Measurements from ENCODE around the gene LRRC8D. TPM values are rescaled to one million over a fixed set of nuclear protein-coding genes. Genes with fewer than 3 reads are reported as not detected.

The LRRC8D gene
- total and polyA plus RNA-seq, 9 donors = 5.0 to 14.1 (median 8.8) TPM

DNA sequence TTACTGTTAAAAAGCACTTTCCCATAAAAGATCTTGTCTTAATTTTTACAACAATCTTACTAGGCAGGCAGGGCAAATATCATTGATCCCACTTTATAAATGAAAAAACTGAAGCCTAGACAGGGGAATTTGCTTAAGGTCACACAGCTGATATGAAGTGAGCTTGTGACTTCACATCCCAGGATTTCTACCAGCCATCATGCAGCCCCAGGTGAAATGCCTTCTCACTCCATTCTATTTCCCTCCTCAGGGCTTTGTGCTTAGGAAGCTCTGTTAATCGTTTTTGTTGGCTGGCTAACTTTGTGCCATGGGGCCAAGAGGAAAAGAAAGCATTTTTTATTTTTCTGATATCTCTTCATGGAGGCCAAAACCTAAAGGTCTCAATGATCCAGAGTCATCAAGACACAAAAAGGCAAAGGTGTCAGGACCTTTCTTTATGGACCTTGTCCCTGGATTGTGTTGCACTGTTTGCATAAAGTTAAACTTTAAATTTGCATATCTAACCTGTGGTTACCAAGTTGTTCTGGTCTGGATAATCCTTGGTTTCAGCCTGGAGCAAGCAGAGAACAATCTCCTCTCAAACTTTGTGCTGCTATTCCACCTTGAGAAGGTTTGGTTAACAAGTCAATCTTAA, 129.3 kb downstream of the LRRC8D start:
- WGBS, 3 donors = 6 to 21% (median 7%) methylated on average over 1 of the region's 1 CpG
- no peaks in the 10 kb centered on the region for H3K9me3 ChIP-seq
- intact Hi-C loops (cut with DNase I) = no loop called here
- TF ChIP-seq, protein P1, sequence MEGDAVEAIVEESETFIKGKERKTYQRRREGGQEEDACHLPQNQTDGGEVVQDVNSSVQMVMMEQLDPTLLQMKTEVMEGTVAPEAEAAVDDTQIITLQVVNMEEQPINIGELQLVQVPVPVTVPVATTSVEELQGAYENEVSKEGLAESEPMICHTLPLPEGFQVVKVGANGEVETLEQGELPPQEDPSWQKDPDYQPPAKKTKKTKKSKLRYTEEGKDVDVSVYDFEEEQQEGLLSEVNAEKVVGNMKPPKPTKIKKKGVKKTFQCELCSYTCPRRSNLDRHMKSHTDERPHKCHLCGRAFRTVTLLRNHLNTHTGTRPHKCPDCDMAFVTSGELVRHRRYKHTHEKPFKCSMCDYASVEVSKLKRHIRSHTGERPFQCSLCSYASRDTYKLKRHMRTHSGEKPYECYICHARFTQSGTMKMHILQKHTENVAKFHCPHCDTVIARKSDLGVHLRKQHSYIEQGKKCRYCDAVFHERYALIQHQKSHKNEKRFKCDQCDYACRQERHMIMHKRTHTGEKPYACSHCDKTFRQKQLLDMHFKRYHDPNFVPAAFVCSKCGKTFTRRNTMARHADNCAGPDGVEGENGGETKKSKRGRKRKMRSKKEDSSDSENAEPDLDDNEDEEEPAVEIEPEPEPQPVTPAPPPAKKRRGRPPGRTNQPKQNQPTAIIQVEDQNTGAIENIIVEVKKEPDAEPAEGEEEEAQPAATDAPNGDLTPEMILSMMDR (IDR thresholded peaks at IDR 0.05) = no peak
- TF ChIP-seq POLR2A (IDR thresholded peaks at IDR 0.05) = no peak
- no peak for DNase-seq
- no peaks in the 10 kb centered on the region for H3K36me3 ChIP-seq
- no peak overlapping the region for H3K4me3 ChIP-seq
- H3K27me3 ChIP-seq = no peaks in the 10 kb centered on the region
- no peak overlapping the region for H3K27ac ChIP-seq
- no peaks in the 10 kb centered on the region for H3K4me1 ChIP-seq (ENCODE audit: insufficient read depth)

DNA sequence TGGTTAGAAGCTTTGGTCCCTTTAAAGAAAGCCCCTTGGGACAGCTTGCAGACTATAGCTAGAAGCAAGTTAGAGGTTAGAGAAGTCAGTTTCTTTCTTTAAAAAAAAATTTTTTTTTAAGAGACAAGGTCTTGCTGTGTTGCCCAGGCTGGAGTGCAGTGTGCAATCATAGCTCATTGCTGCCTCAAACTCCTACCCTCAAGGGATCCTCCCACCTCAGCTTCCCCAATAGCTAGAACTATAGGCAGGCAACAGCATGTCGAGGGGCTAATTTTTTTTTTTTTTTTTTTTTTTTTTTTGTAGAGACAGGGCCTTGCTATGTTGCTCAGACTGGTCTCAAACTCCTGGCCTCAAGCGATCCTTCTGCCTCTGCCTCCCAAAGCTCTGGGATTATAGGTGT, 129.9 kb downstream of the LRRC8D start:
- no peaks in the 10 kb centered on the region for H3K27me3 ChIP-seq
- WGBS, 3 donors = 80 to 89% (median 89%) methylated on average over 2 of the region's 2 CpGs
- intact Hi-C loops (cut with DNase I) = no loop called here
- H3K36me3 ChIP-seq = no peaks in the 10 kb centered on the region
- TF ChIP-seq POLR2A (IDR thresholded peaks at IDR 0.05) (no peak), EP300 (IDR thresholded peaks at IDR 0.05) (no peak)
- TF ChIP-seq, protein P1 (IDR thresholded peaks at IDR 0.05) = no peak
- no peak overlapping the region for H3K4me3 ChIP-seq
- no peak for DNase-seq
- H3K27ac ChIP-seq = no peak overlapping the region
- no peaks in the 10 kb centered on the region for H3K9me3 ChIP-seq
- no peaks in the 10 kb centered on the region for H3K4me1 ChIP-seq (ENCODE audit: insufficient read depth)

DNA sequence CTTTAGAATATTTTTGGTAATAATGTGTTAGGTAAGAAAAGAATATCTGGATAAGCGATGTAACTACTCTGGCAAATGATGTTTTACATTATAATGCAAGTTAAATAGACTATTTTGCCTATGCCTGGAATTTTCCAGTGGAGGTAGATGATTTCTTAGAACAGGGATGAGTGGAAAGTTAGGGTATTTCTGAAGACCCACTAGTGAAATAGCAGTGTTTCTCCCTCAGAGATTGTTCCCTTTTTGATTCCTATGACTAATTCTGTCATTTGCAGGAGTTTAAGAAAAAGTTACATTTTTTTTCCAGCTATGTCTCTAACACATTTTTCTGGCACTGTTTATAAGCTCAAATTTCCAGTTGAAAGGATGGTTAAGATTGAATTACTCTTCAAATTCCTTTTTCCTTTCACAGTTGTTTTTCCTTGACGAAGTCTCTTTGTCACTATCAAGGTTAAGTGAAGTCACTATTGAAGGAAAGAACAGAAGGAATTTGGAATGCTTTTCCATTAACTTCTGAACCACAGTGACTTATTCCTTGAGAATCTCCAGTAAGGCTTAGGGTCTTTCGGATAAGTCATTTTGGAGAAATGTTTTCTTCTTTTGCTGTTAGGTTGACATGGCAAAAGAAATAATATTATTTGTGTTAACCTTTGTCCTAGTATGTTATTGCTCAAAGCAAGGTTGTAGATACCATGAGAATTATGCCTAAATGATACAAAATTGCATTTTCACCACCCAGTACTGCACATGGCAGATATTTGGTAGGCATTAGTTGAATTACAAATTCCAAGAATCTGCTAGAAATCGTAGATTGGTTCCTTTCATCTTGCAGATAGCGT, 131.2 kb downstream of the LRRC8D start:
- H3K4me1 ChIP-seq (ENCODE audit: insufficient read depth) = no peaks in the 10 kb centered on the region
- TF ChIP-seq, protein P1 (IDR thresholded peaks at IDR 0.05) = no peak
- TF ChIP-seq EP300 (IDR thresholded peaks at IDR 0.05) = no peak
- TF ChIP-seq POLR2A (IDR thresholded peaks at IDR 0.05) = no peak
- no peak overlapping the region for H3K27ac ChIP-seq
- no peaks in the 10 kb centered on the region for H3K9me3 ChIP-seq
- no peak overlapping the region for H3K4me3 ChIP-seq
- 85 to 87% (median 85%) methylated on average over 5 of the region's 5 CpGs for WGBS, 3 donors
- no peaks in the 10 kb centered on the region for H3K27me3 ChIP-seq
- intact Hi-C loops (cut with DNase I) = no loop called here
- no peaks in the 10 kb centered on the region for H3K36me3 ChIP-seq
- no peak for DNase-seq

DNA sequence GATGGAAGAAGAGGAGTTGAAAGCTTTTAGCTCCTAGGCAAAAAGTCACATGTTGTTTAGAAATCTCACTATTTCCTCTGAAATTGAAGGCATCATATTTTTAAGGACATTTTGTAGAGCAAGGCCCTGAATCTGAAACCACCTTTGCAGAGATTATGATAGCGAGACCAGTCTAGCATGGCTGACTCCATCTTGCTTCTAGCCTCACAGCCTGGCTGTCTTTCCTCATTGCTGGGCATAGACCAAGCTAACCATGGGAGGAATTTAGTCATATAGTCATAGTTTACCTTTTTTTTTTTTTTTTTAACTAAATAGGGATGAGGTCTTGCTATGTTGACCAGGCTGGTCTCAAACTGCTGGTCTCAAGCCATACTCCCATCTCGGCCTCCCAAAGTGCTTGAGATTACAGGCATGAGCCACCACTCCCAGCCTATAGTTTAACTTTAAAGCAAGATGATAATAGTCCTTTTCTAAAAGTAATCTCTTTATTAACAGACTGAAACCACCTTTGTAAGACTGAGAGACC, 131.8 kb downstream of the LRRC8D start:
- no peak for TF ChIP-seq EP300 (IDR thresholded peaks at IDR 0.05)
- TF ChIP-seq, protein P1 (IDR thresholded peaks at IDR 0.05) = no peak
- no peak for TF ChIP-seq POLR2A (IDR thresholded peaks at IDR 0.05)
- Histone ChIP-seq H3K4me3 (no peak overlapping the region), H3K27me3 (no peaks in the 10 kb centered on the region), H3K9me3 (no peaks in the 10 kb centered on the region), H3K36me3 (no peaks in the 10 kb centered on the region), H3K4me1 (ENCODE audit: insufficient read depth) (no peaks in the 10 kb centered on the region), H3K27ac (no peak overlapping the region)
- no peak for DNase-seq
- intact Hi-C loops (cut with DNase I) = no loop called here
- WGBS, 3 donors = 85 to 93% (median 88%) methylated on average over 2 of the region's 2 CpGs

Data from ovary (tissue), 9 donors.